SIG-M5 treated with dmso at 0.1 percent for 504 hours (cell line): Measurements from ENCODE around the gene RNASEH1.
A peak's percentile ranks its signal among the peaks of the same experiment; 100 is the strongest.

ENCODE experiments used
- DNase-seq: peaks from one replicate; lab custom pipeline; 2025; ENCODE audit not compliant: unreplicated experiment; lab: John Stamatoyannopoulos, UW

Gene RNASEH1, protein sequence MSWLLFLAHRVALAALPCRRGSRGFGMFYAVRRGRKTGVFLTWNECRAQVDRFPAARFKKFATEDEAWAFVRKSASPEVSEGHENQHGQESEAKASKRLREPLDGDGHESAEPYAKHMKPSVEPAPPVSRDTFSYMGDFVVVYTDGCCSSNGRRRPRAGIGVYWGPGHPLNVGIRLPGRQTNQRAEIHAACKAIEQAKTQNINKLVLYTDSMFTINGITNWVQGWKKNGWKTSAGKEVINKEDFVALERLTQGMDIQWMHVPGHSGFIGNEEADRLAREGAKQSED

DNA sequence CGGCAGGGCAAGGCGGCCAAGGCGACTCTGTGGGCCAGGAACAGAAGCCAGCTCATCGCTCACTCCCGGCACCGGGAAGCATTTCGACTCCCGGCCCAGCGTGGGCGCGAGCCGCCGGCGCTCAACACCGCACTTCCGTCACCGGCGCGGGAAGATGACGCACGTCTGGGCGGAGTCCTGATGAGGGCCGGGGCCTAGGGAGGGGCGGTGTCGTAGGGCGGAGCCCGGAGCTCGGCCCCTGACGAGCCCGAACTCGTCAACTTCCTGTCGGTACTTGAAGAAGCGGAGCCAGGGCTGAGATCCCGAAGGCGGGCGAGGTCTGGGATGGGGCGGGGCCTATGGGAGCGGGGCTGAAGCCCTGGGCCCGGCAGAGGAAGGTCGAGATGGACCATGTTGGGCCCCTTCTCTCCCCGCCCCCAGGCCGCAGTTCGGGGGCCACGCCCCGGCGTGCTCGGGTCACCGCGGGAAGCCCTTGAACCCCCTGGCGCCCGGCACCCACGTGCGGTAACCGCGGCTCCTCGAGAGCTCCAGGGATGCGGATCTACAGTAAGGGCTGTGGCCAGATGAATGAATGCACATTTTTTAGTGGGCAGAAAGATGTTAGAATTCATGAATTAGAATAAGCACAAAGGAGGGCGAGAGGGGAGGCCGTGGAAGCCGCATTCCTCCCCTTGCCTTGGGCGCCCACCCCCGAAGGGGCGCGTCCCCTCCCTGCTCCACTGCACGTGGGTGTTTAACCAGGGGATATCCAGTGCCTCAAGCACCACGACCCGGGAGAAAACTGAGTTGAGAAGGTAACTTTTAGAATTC is at the start of gene RNASEH1:
TSS of gene RNASEH1 (minus strand) at position 129 of the 810 bp plus-strand sequence. CDS start at position 56, 73 bp downstream.
- DNase-seq, result peak; percentile 98

DNA sequence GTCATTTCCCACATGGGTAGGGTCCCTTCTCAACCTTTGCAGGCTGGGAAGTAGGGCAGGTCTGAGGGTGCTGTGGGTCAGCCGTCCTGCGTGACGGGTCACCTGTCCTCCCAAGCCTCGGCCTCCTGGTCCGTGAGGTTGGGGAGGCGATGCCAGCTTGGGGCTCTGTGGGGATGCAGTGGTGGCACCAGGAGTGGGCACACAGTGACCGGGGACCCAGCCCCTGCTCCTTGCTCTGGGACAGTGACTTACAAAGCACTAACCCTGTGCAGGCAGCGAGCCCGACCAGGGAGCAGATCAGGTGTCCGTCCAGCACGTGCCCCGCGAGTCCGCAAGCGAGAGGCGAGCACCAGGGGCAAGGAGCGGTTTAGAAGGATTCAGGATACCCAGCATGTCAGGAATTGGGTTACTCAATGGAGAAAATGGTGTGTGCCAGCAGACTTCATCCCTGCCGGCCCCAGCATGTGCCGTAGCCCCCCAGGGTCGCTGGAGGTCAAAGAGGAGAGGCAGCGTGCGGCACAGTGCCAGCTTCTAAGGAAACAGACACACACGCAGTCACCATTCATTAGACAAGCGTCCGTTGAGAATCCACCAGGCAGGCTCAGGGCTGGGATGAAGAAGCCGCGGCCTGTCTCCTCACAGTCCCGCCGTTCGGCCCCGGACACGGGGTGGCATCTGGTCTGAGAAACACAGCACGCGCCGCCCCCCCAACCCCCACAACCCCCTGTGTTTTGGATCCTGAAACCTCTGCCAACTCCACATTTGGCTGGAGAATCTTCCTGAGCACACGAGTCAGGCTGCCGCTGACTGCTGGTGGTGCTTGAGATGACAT is 48.5 kb upstream of the RNASEH1 start:
- DNase-seq, result no peak

DNA sequence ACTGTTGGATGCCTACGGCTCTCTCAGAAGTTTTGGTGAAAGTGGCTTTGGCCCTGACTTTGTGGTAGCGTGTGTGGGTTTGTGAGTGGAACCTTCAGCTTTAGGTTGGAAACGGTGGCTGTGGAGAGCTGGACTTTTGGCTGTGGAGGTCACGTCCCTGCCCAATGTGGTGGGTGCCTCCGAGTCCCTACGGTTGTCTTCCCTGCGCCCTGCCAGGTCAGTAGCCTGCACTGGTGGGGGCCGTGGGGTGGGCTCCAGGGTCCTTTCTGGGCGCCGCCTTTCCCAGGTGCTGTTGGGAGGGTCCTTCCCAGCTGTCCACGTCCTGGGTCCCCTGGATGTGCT is 47.9 kb upstream of the RNASEH1 start:
- no peak for DNase-seq

DNA sequence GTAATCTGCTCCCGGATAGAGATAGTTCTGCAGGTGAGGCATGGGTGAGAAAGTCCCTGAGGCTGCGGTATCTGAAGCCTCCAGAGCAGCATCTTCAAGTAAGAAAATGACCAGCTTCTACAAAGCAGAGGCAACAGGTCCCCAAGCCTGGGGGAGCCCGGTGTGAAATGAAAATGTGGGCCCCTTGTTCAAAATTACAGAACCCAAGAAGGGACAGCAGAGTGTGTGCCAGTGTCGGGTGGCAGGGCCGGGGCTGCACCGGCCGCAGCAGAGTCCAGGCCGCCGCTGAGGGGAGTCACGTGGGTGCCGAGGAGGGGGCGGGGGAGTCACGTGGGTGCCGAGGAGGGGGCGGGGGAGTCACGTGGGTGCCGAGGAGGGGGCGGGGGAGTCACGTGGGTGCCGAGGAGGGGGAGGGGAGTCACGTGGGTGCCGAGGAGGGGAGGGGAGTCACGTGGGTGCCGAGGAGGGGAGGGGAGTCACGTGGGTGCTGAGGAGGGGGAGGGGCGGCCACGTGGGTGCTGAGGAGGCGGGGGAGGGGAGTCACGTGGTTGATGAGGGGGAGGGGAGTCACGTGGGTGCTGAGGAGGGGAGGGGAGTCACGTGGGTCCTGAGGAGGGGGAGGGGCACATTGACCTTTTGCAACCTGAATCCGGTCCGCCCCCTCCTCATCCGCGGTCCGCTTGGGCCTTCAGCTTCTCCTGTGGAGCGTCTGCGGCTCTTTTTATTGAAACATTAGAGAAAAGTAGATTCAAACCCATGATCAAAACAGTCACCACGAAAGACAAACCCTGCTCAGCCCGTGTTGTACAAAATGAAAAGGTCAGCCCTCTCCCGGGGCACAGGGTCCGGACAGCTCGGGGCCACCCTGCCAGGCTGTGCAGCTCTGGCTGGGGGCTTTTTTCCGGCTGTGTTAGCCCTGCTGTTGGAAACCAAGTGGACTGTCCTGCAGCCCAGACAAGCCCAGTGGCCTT is 47.1 kb upstream of the RNASEH1 start:
- DNase-seq, result no peak

DNA sequence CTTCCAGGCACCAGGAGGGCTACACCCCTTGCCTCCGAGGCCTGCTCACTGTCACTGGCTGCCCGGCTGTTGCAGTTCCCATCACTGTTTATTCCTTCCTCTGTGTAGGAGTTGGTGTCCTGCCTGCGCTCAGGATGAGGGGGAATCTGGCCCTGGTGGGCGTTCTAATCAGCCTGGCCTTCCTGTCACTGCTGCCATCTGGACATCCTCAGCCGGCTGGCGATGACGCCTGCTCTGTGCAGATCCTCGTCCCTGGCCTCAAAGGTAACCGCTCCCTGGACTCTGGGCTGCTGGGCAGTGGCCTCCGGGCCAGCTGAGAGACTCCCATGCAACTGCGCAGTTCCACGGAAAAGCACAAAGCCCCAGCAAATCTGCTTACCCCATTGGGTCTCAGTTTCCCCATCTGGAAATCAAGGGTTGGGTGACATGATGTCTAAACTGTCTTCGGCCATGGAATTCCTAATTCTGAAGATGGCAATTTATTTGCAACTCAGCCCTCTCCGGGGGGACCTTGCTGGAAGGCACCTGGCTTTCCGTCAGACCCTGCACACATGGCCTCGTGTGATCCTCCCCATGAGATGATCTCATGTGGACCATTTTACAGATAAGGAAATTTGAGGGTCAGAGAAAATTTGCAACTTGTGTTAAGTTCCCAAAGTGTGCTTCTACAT is 46.2 kb upstream of the RNASEH1 start:
- DNase-seq, result no peak

DNA sequence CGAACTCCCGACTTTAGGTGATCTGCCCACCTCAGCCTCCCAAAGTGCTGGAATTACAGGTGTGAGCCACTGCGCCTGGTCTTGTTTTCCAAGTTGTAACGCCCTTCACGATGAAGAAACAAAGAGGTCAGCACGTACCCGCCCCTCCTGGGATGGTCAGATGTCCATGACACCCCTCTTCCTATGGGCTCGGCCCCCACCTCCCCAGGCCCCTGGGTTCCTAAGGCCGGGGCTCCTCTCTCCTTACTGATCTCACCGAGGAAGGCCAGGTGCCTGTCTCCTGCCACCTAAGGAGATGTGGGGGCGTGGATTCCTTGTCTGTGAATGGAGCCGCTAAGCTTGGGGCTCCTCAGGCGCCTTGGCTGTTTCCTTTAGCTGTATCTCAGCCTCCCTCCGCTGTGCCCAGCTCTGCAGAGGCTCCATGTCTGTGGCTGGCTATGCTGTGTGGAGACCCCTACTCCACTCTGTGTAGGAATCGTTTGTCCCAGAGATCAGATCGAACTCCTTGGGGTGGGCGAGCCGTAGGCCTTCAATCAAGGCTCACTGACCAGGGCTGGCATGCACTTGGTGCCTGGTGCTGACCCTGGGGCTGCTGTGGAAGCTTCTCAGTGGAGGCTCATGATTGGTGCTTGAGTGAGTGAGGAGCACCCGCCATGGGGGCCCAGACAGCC is 45.5 kb upstream of the RNASEH1 start:
- no peak for DNase-seq

DNA sequence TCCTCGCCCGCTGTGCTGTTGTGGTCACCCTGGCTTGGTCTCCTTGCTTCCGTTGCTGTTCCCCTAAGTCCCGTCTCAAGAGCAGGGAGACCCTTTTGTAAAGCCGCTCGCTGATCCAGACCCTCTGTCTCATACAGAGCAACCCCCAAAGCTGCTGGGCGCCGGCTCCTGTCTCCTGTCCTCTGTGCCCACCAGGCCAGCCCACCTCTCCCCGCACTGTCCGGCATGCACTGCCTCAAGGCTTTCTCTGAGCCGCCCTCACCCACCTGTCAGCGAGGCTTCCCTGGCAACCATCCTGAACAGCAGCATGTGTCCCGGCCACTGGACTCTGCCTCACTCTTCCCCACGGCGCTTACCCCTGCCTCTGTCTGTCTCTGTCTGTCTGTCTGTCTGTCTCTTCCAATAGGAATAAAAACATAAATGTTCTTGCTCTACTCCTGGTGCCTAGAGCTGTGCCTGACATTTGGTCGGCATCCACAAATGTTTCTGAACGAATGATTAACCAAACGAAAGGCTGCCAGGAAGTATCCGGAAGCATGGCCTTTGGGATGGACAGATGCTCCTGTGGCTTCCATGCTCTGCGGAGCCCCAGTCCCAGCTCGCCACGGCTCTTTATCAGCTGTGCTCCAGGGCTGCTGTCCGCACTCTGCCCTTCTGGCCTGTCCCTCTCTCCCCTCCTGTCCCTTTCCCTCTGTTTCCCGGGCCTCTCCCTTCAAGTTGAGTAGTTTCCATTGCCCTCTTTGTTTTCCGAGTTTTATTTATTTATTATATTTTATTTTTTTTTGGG is 44.6 kb upstream of the RNASEH1 start:
- DNase-seq, result no peak

DNA sequence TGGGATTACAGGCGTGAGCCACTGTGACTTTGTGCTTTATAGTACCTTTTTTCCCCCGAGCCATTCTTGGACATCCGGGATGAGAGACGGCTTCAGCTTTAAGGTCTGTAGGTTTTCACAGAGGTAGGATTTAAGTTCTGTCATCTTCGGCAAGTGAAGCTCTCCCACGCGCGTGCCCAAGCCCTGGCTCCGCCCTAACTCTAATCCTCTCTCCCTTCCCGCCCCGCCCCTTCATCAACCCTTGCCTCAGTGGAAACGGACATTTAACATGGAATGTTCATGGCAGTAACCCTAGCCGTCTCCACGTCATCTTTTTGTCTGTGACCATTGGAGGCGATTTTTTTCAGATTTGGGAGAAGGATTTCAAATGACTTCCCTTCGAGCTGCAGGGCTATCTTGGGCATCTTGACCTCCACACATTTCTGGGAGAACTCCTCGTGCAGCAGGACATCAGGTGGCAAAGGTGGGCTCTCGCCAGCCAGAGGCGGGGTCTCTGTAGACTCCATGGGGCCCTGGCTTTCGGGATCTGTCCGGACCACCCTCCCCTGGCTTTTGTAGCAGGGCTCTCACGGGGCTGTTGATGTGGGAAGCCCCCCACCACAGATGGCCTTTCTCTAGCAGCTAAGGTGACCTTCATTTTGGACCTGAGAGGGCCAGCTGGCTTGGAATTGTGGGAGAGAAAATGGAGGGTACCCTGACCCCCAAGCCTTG is 43.6 kb upstream of the RNASEH1 start:
- DNase-seq, result no peak

DNA sequence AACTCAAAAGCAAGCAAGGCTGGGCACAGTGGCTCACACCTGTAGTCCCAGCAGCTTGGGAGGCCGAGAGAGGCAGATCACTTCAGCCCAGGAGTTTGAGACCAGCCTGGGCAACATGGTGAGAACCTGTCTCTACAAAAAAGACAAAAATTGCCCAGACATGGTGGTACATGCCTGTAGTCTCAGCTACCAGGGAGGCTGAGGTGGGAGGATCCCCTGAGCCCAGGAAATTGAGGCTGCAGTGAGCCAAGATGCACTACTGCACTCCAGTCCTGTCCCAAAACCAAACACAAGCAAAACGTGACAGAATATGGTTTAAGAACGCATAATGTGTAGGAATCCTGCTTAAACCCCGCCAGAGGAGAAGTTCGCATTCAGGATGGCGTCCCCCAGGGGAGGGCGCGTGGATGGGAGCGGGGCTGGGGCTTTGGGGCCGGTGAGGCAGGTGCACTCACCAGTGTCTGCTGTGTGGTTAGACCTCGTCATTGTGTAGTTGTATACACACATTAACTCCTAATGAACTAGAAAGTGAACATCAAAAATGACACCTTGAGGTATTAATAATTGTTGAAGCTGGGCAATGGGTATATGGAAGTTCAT is 42.2 kb upstream of the RNASEH1 start:
- DNase-seq, result no peak

DNA sequence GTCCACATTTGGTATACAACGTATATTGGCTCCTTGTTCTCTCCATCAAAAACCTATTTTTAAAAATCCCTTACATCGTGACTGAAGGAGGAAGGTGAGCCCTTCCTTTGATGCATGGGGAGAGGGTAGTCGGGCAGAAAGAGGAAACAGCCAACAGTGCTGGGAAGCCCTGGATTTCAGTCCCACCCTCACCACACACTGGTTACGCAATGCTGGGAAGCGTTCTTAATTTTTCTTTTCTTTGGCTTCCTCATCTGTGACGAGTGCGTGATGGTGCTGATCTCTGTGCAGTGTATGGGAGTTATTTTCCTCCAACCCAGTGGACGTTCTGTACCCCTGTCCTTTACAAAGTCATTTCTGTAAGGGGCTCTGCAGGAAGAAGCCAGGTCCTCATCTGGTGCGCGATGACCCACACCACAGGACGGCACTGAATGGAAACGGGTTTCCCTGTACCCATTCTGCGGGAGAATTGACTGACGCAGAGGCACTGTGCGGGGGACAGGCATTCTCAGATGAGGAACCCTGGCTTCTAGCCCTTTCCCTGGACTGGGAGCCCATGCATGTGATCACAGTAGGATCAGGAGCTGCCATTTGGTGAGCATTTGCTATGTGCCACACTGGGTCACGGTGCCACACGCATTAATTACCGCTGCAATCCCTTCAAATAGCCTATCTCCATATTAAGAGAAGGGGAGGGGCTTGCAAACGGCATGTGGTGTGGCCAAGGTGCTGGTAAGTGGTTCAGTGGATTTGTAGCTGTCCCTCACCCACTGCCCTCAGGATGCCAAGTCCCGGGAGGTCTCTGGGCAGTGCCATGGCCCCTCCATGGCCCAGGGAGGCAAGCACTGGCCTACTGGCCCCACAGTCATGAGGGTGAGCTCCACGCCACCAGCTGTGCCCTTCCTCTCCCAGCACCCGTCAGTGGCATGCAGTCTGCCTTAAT is 41.0 kb upstream of the RNASEH1 start:
- DNase-seq, result no peak

DNA sequence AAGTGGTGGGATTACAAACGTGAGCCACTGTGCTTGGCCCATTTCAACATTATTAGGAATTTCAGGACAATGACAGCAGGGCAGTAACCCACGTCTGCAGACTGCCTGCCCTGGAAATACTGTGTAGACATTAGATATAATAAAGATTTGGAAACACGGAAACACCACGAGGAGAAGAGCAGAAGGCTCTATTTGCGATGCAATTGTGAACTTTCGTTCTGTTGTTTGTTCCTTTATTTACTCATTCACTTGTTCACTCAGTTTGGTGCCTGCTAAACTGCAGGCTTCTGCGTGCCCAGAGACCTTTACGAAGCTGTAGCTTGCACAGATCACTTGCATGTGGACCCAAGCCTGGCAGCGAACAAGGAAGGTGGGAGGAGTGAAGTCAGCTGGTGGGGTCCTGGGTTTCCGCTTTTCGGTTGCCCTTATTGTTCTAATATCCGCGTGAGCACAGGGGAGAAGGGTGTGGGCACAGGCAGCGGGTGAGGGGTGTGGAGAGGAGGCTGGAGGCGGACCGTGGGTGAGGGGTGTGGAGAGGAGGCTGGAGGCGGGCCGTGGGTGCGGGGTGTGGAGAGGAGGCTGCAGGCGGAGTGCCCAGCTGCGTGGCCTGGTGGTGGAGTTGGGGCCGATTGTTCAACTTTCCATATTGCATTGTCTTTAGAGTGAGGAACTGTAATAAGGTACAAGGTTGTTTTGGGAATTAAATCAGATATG is 40.2 kb upstream of the RNASEH1 start:
- DNase-seq, result no peak

DNA sequence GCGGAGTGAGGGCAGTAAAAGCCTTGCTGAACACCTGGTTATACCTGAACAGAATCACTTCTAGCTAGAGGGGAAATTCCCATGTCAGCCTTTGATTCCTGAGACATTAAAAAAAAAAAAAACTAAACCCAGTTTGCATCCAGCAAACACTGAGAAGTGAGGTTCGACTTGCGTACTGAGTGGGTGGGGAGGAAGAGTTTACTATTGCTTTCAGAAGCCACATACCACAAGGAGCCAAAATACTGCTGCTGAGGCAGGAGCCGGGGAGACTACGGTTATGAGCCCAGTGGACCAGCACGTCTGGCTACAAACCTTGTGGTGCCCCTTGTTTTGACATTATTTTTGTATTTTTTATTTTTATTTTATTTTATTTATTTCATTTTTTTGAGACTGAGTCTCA is 39.4 kb upstream of the RNASEH1 start:
- DNase-seq, result no peak

DNA sequence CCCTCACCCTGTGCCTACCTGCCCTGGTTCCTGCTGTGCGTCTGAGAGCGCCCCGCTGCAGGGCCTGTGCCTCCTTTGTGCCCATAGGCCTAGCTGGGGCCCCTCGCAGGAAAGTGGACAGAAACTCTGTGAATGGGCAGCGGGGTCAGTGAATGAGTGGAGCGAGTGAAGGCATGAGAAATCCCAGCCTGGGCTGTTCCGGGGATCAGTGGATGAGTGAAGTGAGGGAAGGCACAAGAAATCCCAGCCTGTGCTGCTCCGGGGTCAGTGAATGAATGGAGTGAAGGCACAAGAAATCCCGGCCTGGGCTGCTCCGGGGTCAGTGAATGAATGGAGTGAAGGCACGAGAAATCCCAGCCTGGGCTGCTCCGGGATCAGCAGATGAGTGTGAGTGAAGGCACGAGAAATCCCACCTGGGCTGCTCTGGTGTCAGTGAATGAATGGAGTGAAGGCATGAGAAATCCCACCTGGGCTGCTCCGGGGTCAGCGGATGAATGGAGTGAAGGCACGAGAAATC is 38.8 kb upstream of the RNASEH1 start:
- no peak for DNase-seq

DNA sequence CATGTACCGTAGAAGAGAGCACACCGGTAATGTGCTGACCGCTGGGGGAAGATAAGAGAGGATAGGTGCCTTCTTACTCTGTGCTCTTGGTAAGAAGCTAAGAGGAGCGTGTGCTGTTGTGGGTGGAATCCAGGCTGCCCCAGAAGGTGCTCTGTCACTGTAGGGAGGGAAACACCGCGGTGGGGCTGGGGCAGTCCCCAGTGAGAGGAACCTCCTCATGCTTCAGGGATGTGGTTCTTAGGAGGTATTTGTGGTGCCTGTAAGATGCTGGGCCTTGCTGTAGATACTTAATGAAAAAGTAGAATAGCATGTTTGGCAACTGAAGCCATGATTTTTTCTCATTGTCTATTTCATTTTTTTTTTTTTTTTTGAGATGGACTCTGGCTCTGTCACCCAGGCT is 37.9 kb upstream of the RNASEH1 start:
- DNase-seq, result no peak

DNA sequence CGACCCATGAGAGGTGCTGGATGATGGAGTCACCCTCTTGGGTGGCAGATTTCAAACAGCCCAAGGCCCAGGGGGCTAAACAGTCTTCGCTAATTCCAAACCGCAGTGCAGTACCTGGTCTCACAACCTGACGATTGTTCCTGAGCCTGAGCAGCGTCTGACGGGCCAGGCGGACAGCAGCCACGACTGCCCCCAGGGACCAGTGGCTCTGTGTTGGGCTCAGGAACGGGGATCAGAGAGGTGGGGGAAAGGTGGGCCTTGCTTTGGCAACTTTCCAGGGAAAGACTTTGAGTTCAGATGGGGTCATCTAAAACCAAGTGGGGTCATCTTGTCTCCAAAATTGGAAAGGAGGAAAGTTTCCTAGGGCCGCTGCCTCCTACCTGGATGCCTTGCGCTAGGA is 37.3 kb upstream of the RNASEH1 start:
- no peak for DNase-seq
